Activated CD4-positive, alpha-beta T cell treated with anti-CD3 and anti-CD28 coated beads for 4 hours (primary cell): Measurements from ENCODE around the gene MDM2.

Experiments used
- DNase-seq, 2 donors: peaks; one replicate each; pipeline ENCODE4 v3.0.0-alpha.2; 2020

The MDM2 gene

DNA sequence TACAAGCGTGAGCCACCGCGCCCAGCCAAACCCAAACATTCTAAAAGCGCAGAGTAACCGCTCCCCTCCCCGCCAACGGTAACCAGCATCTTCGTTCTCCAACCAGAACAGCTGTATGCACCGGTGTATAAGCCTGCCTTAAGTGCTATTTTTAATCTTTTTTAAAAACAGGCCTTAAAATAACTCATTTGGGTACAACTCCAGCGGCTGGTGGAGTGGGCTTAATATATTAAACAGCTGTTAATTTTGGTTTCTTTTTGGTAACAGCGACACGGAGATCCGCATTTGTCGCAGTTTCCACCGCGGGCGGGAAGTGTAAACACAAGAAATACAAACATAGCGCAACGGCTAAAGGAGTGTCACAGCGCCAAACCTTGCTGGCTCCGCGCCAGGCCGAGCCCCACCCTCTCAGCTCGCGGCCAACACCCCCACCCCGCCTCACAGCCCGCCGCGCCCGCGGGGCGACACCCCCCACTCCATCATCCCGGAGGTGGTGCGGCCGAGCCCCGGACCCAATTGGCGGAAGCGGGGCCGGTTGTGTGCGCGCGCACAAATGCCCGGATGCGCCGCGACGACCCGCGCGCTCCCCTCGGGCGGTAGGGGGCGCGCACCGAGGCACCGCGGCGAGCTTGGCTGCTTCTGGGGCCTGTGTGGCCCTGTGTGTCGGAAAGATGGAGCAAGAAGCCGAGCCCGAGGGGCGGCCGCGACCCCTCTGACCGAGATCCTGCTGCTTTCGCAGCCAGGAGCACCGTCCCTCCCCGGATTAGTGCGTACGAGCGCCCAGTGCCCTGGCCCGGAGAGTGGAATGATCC is at the start of gene MDM2:
MDM2 (plus strand) TSS at position 602 of the 812 bp plus-strand sequence. CDS start 301 bp downstream, outside the sequence.
- peak; percentile 91 to 95 for DNase-seq

DNA sequence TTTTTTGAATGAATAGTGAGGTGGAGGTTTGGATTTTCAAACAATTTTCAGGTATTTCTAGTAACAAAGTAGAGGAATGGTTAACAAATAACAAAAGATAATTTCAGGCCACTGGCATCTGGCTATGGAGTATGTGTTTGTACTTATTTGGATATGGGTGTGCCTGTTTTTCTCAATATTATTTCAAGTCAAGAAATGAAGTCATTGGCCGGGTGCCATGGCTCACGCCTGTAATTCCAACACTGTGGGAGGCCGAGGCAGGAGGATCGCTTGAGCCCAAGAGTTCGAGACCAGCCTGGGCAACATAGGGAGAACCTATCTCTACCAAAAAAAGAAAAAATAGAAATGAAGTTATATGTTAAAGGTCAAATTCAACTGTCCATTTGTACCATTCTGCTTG is 48.1 kb upstream of the MDM2 start:
- no peak for DNase-seq

DNA sequence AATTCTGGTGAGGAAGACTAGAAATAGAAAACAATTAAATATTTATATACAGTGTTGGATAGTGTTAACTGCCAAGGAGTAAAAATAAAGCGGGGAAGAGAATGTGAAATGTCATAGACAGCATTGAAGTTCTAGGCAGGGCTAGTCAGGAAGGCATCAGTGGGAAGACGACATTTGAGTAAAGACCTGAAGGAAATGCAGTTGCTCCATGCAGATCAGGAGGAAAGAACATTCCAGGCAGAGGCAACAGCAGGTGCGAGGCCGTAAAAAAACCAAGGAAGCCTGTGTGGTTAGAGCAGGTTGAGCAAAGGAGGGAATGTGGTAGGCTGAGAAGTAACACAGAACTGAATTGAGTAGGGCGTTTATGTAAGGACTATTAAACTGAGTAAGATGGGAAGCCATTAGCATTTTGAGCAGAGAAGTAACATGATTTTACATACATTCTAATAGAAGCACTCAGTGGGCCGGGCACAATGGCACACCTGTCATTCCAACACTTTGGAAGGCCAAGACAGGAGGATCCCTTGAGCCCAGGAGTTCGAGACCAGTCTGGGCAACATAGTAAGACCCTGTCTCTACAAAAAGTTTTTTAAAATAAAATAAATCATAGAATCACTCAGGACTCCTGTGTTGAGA is 47.1 kb upstream of the MDM2 start:
- DNase-seq = no peak

DNA sequence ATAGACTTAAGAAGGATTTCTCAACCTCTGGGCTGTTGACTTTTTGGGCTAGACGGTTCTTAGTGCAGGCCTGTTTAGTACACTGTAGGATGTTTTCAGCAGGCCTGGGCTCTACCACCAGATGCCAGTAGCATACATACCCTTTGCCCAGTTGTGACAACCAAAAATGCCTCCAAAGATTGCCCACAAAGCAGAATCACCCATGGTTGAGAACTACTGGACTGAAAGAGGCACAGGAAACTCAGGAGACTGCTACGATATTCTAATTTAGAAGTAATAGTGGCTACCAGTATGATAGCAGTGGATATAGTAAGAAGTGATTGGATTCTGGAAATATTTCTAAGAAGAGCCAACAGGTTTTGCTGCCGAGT is 46.5 kb upstream of the MDM2 start:
- no peak for DNase-seq

DNA sequence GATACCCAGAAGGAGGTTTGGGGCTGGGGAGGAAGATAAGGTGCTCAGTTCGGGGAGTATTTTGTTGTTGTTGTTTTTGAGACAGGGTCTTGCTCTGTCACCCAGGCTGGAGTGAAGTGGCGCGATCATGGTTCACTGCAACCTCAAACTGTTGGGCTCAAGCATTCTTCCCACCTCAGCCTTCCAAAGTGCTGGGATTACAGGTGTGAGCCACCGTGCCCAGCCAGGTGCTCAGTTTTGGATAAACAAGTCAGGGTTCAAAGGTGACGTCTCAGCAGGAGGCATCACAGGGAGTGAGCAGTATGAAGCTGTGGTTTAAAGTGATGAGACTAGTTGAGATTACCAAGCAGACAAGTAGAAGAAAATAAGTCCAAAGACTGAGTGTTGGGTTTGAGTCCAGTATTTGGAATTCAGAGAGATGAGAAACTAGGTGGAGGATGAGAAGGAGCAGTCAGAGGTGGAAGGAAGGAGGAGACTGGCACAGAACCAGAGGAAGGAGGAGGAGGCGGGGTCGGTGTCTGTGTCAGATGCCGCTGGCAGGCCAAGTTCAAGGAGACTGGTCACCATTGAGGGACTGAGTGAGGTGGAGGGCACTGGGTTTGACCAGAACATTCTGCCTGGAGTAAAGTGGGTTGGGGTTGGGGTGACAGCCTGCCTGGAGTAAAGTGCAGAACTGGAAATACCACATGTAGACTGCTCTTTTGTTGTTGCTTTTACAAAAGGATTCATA is 45.9 kb upstream of the MDM2 start:
- DNase-seq = no peak

DNA sequence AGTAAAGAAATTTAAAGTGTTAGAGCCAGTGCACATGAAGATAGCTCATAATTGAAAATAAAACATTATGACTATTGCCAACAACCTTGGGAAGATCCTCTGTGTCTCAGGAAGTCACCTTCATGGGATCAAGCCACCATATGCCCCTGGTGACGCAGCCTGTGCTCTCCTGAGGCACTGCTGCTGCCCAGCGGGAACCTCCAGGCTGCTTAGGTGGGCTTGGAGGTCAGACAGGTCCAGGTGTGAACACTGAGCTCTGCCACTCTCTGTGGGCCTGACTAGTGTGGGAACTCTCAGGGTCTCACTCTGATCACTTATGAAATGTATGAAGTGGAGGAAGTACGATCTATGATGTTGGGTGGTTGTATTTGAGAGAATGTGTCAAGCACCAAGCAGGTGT is 45.3 kb upstream of the MDM2 start:
- no peak for DNase-seq

DNA sequence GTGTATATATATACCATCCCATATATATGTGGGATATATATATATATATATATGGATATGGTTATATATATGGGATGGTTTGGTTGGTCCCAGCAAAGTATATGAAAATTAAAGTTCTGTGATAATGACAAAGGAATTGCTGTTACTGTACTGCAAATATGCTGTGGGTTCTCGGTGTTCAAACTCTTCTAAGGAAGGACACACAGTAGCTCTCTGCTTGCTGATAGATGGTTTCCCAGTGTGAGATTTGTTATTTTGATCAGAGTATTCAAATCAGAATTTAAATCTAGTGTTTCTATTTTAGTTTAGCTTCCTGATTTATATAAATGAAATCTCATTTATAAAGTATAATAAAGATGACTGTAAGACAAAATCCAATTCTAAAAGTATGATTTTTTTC is 42.3 kb upstream of the MDM2 start:
- DNase-seq = no peak

DNA sequence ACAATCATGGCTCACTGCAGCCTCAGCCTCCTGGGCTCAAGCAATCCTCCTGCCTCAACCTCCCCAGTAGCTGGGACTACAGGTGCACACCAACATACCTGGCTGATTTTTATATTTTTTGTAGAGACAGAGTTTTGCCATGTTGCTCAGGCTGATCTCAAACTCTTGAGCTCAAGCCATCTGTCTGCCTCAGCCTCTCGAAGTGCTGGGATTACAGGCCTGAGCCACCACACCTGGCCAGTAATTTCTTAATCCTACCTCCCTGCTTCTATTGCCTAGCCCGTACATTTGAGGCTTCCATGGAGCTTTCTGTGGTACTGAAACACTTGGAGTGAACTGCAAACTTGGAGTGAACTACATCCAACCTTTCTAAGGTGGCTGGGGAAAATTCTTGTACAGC is 41.3 kb upstream of the MDM2 start:
- no peak for DNase-seq

DNA sequence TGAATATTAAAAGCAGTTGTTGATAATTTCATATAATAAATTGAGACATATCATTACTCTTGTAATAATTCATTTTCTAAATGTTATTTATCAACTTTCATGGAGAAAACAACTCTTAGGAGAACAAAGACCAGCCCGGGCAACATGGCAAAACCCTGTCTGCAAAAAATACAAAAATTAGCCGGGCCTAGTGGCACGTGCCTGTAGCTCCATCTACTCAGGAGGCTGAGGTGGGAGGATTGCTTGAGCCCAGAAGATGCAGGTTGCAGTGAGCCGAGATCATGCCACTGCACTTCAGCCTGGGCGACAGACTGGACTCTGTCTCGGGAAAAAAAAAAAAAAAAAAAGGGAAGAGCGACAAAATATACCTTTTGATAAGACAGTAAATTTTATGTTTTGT is 40.8 kb upstream of the MDM2 start:
- no peak for DNase-seq

DNA sequence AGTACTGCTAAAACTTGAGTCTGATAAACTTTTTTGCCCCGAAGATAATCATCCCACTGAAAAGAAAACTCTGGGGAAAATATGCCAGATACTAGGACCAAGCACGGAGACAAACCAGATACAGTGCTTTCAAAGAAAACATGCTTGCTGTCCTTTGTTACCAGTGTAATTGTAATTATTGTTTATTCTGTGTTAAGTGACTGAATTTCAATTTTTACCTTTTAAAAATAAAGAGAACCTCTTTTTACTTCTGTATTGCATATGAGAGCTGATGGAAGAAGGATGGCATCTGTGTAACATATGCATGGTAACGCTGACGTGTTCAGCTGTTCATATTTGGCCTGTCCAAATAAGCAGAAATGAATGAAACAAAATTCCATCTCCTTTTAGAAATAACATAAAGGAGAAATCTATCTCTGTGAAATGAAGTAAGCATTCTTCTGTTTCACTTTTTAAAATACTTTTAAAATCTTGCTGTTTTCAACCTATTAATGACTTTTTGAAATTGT is 39.5 kb upstream of the MDM2 start:
- no peak for DNase-seq

DNA sequence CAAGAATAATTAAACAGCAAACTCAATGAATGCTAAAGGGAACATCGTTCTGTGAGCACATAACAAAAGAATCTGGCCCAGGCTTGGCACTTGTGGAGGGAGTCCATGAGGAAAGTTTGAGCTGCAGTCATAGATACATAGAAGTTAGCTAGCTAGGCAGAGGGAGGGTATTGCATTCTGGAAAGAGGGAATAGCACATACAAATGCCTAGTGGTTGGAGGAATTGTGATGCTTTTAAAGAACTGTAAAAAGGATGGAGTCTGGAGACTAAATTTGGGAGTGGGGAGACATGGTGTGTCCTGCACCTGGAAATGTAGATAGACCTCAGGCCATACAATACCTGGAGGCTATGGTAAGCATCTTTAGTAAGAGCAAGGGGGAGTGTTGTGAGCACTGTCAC is 38.0 kb upstream of the MDM2 start:
- no peak for DNase-seq

DNA sequence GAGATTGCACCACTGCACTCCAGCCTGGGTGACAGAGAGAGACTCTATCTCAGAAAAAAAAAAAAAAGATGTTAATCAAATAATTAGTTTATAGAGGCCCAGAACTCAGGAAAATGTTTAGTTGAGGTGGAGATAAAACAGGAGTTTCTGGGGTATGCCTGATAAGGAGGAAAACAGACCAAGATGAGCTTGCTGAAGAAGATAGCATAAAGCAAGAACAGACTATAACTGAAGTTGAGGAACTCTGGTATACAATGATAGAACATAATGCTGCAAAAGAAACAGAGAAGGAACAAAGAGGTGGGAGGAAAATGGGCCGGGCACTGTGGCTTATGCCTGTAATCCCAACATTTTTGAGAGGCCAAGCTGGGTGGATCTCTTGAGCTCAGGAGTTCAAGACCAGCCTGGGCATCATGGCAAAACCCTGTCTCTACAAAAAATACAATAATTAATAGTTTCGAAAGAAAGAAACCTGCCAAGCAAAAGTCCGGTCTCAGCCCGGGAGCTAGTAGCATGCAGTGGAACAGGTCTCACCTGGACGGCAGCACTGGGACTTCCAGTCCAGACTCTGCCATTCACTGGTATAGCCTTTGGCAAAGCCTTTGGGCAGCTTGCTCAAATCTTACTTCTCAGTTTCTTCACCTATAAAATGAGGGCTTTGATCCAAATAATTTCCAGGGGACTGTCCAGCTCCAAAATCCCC is 36.6 kb upstream of the MDM2 start:
- no peak for DNase-seq

DNA sequence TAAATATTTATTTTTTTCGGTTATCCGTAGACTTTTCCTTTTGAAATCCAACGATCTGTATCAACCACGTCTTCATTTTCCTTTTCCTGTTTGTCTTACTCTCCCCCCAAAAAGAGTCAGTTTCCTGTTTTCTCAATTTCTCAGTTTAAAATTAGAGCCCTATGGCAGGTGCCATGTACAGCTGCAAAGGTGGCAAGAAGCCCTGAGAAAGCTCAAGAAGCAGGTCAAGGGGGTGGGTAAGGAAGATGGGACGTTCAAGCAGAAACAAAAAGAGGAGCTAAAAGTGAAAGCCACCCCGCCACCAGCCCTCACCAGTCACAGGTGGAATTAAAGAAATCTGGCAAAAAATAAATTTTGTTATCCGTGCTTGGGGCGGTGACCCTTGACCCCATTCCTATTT is 35.3 kb upstream of the MDM2 start:
- DNase-seq = no peak

DNA sequence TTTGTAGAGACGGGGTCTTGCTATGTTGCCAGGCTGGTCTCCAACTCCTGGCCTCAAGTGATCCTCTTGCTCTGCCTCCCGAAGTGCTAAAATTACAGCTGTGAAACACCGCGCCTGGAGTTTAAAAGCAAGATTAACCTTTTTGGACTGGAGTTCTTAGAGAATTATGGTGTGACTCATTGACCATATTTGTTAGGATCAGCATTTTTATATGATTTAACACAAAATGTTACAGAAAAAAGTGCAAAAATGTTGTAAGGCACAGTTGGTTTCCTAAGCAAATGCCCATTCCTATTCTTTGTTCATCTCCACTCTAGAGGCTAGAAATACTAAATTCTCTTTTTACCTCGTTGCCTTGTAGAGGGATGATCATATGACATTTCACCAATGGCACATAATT is 34.4 kb upstream of the MDM2 start:
- DNase-seq = no peak

DNA sequence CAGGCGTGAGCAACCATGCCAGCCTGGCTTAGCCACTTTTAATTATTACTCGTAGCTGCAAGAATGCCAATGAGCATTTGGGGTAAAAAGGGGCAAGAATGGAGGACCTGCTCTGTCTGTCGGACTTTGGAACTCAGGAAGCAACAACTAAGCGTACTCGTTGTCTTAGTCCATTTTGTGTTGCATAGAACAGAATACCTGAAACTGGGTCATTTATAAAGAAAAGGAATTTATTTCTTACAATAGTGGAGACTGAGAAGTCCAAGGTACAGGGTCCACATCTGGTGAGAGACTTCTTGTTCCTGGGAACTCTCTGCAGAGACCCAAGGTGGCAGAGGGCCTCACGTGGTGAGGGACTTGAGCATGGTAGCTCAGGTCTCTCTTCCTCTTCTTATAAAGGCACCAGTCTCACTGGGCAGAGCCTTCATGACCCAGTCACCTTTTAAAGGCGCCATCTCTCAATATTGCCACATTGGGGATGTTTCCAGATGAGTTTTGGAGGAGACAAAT is 32.8 kb upstream of the MDM2 start:
- no peak for DNase-seq

DNA sequence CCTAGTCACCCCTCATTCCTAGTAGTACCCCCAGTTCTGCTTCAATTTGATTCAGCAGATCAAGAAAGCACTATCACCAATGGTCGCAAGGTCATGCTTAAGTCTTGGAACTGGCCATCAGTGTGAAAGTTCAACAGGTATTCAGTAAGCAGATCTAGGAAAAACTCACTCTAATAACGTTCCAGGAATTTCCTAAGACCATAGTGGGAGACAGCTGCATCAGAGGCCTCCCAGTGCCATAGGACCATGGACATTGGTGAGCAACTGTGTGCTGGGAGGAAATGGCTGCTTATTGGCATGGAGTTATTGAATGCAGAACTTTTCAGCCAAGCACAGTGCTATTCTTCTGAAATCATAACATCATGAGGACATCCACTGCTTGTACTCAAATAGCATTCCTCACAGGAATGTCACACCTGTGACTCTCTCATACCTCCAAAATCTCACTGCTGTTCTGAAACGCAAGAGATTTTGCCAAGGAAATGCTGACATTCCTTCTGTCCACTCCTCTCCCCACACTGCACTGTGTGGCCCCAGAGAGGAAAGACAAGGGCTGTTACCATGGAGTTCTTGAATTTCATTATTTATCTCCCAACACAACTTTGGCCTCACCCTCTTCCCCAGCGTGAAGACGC is 30.9 kb upstream of the MDM2 start:
- no peak for DNase-seq

DNA sequence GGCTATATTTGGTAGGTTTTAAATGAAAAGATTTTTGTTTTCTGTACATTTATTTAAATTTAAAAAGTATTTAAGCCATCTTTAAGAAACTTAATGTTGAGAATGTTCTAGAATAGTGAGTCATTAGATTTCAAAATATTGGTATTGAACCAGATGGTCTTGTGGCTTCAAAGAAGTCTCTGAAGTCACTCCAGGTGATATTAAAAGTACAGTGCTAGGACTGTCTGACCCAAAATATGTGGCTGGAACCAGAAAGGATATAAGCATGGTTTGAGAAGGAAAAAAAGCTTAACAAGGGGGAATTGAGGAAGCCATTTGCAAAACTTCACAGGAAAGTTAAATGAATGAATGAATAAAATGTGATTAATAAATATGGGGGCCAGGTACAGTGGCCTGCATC is 28.7 kb upstream of the MDM2 start:
- no peak for DNase-seq

DNA sequence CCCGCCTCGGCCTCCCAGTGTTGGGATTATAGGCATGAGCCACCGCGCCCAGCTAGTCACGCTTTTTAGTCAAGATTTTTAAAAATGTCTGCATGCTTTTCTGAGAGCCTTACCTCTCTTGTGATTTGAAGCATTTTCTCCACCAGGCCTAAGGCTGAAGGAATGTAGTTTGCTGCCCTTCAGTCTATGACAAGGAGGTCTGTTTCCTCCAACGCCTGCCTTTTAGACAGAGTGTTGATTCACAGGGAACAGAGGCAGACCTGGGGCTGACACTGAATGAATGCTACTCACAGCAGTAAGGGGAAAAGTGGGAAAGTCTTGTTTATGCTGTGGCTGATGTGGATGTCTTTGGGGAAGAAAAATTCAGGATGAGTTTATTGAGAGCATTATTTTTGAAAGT is 27.2 kb upstream of the MDM2 start:
- no peak for DNase-seq

DNA sequence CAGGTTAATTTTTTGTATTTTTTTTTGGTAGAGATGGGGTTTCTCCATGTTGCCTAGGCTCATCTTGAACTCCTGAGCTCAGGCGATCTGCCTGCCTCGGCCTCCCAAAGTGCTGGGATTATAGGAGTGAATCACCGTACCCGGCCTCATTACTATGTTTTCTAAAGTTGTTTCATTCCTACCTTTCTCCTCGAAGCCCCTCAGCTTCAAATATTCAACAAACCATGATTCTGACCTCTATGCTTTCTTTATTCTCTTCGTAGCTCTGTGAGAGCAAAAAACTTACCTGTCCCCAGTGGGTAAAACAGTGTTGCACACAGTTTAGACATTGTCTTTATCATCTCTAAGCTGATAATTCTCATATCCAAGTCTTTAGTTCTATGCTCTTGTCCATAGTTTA is 26.2 kb upstream of the MDM2 start:
- DNase-seq = no peak

DNA sequence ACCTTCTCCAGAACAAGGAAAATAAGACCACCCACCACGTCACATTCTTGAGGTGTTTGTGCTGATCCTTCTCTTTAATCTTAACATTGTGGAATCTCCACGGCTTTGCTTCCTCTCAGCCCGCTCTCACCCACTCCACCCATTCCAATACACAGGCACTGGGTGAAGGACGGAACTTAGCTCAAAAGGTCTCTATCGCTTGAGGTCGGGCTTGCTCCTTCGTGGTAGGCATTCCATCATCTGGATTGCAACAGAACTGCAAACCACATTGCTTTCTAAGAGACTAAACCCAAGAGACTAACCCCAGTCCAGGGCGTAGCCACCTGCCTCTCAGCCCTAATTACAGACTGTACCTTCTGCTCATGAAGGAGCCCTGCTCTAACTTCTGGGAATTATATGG is 24.0 kb upstream of the MDM2 start:
- DNase-seq = no peak

DNA sequence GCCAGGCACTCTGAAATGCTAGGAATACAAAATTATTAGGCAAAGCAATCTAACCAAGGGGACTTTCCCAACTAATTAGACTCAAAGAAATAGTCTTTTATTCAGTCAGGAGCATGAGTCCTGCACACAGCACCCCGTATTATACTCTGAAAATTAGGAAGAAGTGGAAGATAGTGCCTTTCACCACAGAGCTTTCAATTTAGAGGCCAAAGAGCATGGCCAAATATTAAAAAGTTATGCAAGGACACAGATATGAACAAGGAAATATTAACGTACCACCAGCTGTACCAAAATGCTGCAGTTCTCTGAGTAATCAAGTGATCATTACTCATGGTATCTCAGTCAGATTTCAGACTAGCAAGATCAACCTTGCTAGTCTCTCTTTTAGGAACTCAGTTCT is 22.6 kb upstream of the MDM2 start:
- DNase-seq = no peak

DNA sequence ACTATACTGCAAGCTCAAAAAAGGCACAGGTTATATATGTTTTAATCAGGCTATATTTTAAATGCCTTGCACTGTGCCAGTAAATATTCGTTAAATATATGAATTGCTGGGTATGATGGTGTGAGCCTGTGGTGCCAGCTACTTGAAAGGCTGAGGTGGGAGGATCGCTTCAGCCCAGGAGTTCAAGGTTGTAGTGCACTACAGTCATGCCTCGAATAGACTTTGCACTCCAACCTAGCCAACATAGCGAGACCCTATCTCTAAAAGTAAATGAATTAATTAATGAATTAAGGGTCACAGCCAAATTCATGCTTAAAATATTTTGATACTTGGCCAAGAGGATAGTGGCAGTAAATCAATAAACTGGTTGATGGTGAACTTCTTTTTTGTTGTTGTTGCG is 22.2 kb upstream of the MDM2 start:
- DNase-seq = no peak

DNA sequence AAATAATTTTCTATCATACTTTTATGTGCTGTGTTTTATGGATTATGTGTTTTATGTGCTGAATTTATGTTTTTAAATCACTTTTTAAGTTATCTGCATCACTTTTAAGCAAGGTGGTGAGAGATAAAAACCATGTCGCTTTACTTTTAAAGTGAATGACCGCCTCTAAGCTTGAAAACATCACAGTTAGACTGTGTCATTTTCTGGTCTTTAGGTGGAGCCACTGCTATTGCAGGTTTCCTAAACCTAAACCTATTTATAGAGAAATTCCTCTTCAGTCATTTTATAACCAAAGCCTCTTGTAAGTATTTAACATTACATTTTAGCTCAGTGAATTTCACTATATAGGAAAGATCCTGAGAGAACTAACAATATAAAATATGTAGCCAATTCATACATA is 21.0 kb upstream of the MDM2 start:
- no peak for DNase-seq
